Measurements from ENCODE around the gene VOPP1. TPM values are rescaled to one million over a fixed set of nuclear protein-coding genes. Genes with fewer than 3 reads are reported as not detected.

The VOPP1 gene
- total and polyA plus RNA-seq, 2 of the 13 experiments (the other 11 are each of a cell fraction or from before 2014, with no cell fraction given): 21.8 to 55.3 TPM

DNA sequence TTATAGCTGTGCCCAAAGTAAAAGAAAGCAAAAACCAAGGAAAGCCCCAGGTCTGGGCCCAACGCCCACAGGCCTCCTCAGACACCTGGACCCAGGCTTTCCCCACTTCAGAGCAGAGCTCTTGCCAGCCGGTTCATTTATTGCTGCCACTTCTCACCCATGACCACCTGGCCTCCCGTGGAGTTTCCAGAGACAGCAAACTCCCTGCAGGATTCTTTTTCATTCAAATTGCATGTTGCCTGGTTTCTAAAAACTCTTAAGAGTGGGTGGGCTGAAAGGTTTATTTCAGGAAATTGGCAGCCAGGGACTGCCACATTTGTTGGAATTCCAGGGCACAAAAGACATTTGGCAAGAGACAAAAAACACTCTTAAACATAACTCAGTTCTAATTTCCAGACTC, 4.7 kb downstream of the VOPP1 start:
- Histone ChIP-seq H3K27me3 (ENCODE audit: control insufficient read depth in 1 of 2, insufficient read depth in 2 of 2, low read length in 2 of 2) (no peaks in the 10 kb centered on the region; a peak in 1 of 5 replicates), H3K9ac (ENCODE audit: insufficient read depth, low read depth, low read length) (no peak overlapping the region), H3K9me3 (ENCODE audit: low read length) (no peaks in the 10 kb centered on the region), H3K4me3 (replicated peaks in 1 of 3; ENCODE audit: insufficient read depth in 1 of 3, low read depth in 2 of 3, low read length in 3 of 3) (no peak overlapping the region), H3K27ac (ENCODE audit: extremely low read length, insufficient read depth, low read length) (no peak overlapping the region), H3K4me1 (ENCODE audit: insufficient read depth, low read length) (peaks cover 49% of the 10 kb centered on the region), H3K79me2 (ENCODE audit: insufficient read depth, low read length) (peaks cover 85% of the 10 kb centered on the region), H3K4me2 (ENCODE audit: low read depth, low read length) (no peak overlapping the region), H4K20me1 (ENCODE audit: insufficient read depth, low read length) (peaks cover 6% of the 10 kb centered on the region; the same call in 1 of the 2 replicates), H3K36me3 (replicated peaks in 1 of 2; ENCODE audit: control insufficient read depth in 1 of 2, insufficient read depth in 2 of 2, low read length in 2 of 2) (no peaks in the 10 kb centered on the region; a peak in 1 of 5 replicates), H2AFZ (ENCODE audit: low read length) (no peak overlapping the region)
- ChIA-PET POLR2A (no interaction called here), CTCF (ENCODE audit: low intra/inter-chr PET ratio, low total read pairs) (no interaction called here)
- TF ChIP-seq ZNF335 (CRISPR knock-in tag; IDR thresholded peaks at IDR 0.05) (no peak), ZNF354B (CRISPR knock-in tag; IDR thresholded peaks at IDR 0.05) (no peak), GLMP (CRISPR knock-in tag; IDR thresholded peaks at IDR 0.05; ENCODE audit: borderline replicate concordance) (no peak), IRF1 (CRISPR knock-in tag; IDR thresholded peaks at IDR 0.05; ENCODE audit: low read depth) (no peak), CHCHD3 (CRISPR knock-in tag; IDR thresholded peaks at IDR 0.05) (no peak), NR2C2 (CRISPR knock-in tag; IDR thresholded peaks at IDR 0.05; ENCODE audit: borderline replicate concordance) (no peak), TBX3 (IDR thresholded peaks at IDR 0.05; ENCODE audit: borderline replicate concordance) (no peak), ARNTL (CRISPR knock-in tag; IDR thresholded peaks at IDR 0.05) (no peak)
- ATAC-seq (no peak), FAIRE-seq (no peak), DNase-seq (ENCODE audit: low spot score) (no peak)
- in situ Hi-C loops (cut with HindIII; ENCODE audit: extremely low pct_ligation_motif_present, low pct_unique_long_range_greater_than_20kb): no loop called here
- no TSS peak for BruUV-seq (replicated peaks)
- 88% methylated on average over 3 of the region's 3 CpGs for WGBS (ENCODE audit: low lambda C conversion rate)
- intact Hi-C loops (cut with micrococcal nuclease; ENCODE audit: unreplicated experiment): no loop called here

All from HepG2 (cell line).